HG03565 (cell line): ENCODE results near the gene ARL11.
"Not testable (repeated sequence)": the region's sequence is repeated elsewhere in the genome, so short reads cannot be mapped to it uniquely, and the experiment has no call there.

Experiments used
- ATAC-seq: cut with Tn5 transposase; IDR thresholded peaks from one replicate; pipeline ENCODE4 v1.9.1; 2021; ENCODE audit warnings: mild to moderate bottlenecking, moderate library complexity; ENCODE audit not compliant: unreplicated experiment

The ARL11 gene

DNA sequence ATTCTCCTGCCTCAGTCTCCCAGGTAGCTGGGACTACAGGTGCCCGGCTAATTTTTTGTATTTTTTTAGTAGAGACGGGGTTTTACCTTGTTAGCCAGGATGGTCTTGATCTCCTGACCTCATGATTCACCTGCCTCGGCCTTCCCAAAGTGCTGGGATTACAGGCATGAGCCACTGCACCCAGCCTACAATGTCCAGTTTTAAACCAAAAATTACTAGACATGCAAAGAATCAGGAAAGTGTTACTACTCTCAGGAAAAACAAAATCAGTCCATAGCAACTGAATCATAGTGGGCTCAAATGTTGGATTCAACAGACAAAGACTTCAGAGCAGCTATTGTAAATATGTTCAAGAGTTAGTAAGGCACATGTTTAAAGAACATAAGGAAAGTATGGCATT is 16.3 kb upstream of the ARL11 start:
- not testable (repeated sequence) for ATAC-seq

DNA sequence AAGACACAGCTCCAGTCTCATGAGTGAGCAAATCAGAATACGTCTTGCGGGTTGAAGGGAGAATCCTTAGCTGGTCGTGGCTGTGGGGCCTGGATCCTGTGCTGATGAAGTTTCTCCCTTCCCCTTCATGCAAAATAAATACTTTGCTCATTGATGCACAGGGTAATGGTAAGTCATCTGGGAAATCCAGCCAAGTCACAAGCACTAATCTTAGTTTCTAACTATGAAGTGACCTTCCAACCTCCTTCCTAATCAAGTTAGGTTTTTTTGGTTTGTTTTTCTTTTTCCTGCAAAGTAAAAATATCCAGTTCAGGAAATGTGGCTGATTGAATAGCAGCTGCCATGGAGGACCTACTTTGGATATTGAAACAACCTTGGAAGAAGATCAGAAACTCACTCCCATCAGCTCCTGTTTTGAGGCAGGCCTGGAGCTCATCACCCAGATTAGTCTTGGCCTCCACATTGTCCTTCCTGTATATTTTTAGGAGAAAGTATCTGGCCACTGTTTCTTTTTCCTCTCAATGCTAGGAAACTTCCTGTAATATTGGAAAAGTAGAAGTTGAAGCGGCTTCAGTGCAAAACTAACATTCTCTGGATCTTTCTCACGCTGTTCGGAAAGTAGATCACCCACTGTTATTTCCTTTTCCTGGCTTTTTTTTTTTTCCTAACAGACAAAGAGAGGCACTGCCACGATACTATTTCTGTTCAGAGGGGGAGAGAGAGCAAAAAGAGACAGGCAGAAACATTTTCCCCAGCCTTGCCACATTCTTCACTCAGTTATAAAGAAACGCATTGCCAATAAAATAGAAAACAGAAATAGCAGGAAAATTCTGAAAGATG is 12.3 kb upstream of the ARL11 start:
- no peak for ATAC-seq

DNA sequence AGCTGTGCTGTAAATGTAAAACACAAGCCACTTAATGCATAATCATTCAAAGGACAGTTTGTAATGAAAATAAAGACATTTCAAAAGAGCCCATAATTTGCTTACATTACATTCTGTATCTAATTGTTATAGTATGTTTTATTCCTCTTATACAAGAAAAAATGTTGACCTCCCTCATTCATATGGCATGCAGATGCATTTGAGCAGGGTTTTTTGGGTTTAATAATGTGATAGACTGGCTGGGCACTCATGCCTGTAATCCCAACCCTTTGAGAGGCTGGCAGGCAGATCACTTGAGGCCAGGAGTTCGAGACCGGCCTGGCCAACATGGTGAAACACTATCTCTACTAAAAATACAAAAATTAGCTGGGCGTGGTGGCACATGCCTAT is 11.6 kb upstream of the ARL11 start:
- no peak for ATAC-seq

DNA sequence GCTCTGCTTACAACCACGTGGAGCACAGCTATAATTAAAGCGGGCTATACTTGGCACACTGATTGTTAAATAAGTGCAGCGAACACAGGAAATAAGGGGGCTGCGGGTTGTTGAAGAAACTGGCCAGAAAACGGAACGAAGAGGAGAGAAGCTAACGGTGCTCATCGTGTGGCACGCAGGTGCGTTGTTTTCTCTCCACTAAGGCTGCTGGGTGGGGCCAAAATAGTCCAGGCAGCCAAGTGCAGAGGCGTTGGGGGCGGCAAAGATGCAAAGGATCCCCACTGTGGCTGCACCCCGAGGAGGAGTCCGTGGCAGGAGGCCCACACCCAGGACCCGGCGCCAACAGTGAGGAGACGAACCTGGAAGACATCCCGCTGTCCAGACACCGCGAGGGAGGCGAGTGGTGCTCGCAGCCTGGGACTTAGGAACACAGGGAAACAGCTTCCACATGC is 8.1 kb upstream of the ARL11 start:
- peak; percentile 48 for ATAC-seq

DNA sequence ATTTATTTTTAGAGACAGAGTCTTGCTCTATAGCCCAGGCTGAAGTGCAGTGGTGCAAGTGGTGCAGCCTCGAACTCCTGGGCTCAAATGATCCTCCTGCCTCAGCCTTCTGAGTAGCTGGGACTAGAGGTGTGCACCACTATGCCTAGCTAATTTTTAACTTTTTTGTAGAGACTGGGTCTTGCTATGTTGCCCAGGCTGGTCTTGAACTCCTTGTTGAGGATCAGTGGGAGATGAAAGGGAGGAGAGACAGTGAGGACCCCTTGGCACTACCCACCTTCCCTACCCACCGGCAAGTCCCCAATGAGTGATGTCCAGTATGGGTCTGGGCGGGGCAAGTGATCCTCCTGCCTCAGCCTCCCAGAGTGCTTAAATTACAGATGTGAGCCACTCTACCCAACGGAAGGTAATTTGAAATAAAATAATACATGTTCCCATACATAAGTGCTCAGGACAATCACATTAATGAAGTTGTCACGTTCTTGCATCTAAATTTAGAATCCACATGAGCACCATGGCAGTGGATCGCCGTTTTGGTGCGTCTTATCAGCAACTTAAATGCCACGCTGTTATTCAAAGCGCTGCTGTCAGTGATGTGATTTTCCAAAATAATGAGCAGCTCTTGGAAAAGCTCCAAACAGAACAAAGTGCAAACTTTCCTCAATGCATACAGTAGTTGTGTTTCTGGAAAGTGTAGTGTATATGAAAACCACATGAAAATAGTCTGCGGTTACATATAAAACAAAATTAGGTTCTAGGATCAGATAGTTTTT is 5.9 kb upstream of the ARL11 start:
- no peak for ATAC-seq

DNA sequence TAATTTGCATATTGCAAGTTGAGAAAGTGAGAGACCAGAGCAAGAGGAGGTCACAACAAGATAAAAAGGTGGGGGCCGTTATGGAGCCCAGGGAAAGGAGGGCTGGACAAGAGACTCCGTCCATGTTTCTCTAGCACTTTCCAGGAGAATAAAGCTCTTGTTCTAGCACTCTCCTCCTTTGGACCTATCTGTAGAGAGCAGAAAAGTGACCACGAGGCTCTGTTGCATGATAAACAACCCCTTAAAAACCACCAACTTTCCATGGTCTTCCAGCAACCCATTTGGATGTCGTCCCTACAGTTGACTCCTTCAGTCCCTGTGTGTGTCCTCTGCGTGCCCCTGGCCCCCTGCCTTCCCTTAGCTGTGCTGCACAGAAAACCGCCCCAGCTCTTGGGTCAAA is 4.1 kb upstream of the ARL11 start:
- no peak for ATAC-seq

DNA sequence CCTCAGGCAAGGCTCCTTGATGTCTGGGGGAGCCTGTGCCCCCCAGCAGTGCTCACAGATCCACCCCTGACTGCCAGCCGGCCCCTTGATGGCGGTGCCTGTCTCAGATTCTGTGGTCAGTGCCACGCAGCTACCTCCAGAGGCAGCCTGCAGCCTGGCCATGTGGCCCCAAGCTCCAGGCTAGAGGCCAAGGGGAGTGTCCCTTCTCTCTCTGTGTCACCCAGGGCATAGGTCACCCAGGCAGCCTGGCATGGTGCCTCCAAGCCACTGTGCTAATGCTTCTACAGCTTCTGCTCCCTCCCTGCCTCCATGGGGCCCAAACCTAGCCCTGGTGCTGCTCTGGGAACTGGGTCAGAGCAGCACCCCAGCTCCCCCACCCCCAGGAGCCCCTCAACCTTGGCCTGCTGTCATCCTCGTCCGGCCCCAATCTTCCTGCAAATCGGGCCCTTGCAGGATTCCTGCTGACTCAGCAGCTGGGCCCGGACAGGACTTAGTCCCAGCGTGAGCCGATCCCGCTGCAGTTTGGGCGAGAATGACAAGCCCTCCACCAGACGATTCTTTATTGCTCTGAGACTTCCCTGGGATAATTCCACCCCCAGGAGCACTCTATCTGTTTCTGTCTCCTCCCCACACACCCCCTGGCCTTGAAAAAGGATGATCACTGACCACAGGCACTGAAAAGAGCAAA is 2.8 kb upstream of the ARL11 start:
- no peak for ATAC-seq

DNA sequence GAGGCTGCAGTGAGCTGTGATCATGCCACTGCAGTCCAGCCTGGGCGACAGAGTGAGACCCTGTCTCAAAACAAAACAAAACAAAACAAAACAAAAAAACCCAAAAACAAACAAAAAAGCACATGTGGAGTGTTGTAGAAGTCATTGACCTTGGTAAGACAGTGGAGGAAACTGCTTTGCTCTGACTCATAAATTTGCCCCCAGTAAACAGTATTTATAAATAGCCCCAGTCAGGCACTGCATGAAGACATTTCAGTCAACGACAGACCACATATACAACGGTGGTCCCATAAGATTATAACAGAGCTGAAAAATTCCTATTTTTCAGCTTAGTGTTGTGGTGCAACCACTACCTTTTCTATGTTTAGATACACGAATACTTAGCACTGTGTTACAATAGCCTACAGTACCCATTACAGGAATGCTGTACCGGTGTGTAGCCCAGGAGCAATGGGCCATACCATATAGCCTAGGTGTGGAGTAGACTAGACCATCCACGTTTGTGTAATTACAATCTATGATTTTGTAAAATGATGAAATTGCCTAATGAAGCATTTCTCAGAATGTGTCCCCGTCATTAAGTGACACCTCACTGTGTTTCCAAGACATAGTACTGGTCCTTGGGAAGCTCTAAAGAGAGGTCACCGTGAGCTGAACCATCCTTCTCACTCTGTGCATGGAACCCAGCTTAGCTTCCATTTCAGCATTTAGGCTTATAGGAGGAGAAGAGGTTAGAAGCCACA is 1.1 kb downstream of the ARL11 start:
- ATAC-seq = no peak

DNA sequence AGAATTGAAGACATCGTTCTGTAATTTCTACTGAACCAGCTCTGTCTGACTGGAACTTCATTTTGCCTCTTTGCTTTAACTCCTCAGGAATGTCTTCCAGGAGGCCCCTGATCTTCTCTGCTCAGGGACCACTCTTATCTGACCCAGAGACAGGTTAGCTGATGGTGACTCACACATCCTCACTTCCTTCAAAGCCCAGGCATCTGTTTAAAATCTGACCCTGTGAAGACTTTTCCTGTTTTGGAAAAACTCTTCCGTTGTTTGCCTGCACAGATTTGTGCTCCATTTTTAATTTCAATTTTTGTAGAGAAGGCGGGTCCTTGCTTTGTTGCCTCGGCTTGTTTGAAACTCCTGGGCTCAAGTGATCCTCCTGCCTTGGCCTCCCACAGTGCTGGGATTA is 1.6 kb downstream of the ARL11 start:
- ATAC-seq = no peak

DNA sequence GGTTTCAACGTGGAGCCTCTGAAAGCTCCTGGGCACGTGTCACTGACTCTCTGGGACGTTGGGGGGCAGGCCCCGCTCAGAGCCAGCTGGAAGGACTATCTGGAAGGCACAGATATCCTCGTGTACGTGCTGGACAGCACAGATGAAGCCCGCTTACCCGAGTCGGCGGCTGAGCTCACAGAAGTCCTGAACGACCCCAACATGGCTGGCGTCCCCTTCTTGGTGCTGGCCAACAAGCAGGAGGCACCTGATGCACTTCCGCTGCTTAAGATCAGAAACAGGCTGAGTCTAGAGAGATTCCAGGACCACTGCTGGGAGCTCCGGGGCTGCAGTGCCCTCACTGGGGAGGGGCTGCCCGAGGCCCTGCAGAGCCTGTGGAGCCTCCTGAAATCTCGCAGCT is 2.3 kb downstream of the ARL11 start:
- no peak for ATAC-seq

DNA sequence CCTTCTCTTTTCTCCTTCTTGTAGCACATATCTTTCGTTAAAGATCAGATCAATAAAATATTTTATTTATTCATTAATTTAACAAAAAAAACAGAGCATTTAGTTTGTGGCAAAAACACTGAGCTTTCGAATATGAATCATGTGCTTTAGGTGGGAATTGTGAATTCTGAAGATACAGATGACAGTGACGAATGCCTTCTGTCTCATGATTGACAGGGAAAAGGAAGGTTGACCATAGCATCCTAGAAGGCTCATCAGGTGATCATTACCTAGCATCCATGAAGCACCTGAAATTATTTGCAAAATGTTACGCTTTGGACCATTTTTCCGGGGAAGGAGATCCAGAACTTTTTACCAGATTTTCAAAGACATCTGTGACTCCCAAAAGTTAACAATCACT is 3.8 kb downstream of the ARL11 start:
- no peak for ATAC-seq

DNA sequence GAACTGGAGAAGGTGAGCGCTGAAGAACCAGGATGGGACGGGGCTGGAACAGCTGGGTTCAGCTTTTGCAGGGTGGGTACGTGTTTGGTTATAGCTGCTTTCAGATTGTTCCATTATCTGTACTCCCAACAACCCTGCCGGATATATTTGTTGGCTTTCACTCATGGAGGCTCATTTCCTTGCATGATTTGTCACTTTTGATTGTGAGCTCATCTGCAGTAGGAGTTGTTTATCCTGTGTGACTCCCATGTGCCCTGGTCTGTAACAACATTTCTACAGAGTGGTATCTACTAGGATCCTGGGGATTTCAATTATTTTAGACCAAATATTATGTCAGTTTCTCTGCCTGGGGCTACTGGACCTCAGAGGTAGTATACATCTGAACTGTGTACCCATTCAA is 5.4 kb downstream of the ARL11 start:
- ATAC-seq = no peak

DNA sequence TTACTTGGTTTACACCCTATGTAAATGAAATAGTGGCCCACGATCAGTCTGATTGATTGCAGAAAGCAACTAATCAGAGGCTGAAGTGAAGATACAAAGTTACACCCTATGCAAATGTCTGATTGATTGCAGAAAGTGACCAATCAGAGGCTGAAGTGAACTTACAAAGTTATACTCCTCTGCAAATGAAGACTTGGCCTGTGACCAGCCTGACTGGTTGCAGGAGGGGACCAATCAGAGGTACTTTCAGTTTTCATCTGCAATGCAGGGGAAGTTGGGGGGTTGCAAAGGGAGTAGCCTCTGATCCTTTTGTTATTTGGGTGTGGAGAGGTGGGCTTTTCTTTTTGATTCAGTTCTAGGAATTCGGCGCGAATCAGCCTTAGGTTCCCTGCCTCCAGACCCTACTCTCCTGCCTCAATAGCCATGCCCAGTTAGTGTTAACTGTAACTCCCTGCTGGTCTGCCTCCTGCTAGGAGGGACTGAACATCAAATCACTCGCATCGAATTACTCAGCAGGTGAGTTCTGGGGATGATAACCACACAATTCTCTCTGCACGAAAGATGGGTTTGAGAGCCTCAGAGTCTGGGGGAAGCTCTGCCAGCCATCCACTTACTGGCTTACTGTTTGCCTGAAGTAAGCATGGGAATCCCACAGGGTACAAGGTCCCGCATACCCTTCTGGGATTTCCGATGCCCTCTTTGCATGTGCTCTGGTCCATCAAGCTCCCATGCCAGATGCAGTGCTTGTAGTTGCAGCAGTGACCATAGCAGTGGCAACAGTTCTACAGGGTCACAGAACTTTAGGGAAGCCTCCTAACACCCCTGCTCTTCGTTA is 7.5 kb downstream of the ARL11 start:
- peak; percentile 48 for ATAC-seq

DNA sequence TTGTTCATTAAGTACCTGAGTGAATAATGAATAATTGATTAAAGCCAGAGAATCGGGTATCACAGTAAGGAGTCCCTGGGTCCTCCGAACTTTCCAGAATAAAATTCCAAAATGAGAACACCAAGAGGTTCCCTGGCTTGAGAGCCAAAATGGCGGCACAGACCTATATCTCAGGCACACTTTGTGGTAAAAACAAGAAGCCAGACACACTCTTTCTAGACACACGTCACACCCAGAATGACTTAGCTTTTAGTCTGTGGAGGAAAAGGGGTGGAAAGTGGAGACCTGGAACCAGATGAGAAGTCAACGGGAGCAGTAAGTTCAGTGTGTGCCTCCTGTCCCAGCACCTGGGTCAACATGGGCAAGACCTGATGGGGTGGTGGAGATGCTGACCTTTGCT is 8.4 kb downstream of the ARL11 start:
- no peak for ATAC-seq

DNA sequence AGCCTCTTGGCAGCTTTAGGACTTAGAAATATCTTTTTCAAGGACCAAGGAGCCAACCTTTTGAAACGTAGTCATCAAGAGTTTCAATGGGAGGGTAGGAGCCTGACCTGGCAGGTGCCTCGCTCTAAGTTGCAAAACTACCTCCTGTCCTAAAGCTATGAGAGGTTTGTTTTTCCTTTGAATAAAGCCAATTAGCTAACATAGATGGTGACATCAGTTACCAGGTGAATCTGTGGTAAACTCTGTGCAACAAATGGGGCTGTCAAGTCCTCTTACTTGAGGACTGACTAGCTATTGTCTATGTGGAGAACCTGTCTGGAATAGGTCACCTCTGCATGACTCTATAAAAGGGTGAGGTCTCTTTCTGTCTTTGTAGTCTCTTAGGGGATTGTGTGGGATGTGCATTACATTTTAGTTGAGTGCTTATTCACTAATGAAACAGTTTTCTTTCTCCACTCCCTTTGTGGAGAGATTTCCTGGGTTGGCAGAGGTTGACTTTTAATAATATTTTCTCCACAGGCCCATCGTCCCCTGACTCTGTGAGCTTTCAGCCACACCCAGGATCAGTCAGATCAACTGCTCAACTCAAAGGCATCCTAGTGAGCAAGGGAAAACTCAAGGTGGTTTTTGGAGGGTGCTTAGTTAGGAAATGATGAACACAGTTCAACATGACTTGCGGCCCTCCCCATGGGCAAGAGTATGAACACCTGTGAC is 9.9 kb downstream of the ARL11 start:
- ATAC-seq = no peak

DNA sequence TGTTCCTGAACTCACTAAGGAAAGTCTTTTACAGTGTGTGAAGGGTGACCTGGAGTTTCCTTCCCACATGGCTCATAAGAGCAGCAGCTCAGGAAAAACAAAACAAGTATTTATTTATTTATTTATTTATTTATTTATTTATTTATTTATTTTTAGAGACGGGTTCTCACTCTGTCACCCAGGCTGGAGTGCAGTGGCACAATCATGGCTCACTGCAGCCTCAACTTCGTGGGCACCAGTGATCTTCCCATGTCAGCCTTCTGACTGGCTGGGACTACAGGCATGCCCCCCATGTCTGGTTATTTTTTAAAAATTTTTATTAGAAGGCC is 10.4 kb downstream of the ARL11 start:
- ATAC-seq = no peak

DNA sequence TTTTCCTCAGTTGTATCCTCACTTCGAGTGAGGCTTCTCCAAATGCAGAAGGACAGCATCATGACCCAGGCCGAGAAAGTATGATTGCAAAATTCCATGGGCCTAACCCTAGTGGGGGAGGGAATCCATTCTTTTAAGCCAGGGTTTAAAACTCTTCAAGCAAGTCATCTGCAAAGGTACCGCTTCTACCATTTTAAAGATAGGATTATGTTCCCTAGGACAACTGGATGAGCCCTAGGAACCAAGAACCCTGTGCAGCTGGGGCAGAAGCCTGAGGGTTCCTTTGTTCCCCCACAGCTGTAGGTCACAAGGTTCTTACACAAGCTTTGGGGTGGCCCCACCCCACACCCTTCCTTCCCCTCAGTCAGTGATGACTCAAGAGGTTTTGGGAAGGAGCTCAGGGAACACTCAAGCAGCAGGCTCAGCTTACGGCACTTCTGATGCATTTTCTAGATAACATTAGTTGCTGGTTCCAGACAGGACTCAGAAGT is 13.5 kb downstream of the ARL11 start:
- no peak for ATAC-seq

DNA sequence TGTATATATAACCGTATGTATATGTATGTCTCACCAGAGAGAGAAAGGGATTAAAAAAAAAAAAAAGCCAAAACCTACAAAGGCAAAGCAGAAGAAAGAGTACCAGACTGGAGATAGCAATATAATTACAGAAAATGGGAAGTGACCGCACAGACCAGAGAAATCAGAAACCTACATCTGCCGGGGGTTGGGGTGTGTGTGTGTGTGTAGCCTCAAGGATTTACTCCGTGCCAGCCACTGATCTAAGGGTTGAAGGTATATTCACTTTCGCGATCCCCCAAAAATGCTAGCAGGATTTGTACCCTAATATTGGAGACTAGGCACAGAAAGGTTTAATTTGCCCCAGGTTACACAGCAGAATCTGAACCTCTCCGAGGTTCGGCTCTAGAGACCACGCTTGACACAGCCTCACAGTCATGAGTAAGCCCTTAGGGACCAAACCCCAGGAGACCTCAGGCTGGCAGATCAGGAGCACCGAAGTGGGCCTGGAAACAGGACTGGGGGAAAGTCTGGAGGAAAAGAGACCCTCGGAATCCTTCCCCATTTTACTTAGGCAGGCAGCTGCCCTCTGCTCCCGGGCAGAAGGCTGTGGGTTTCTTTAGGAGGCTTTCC is 14.8 kb downstream of the ARL11 start:
- ATAC-seq = no peak

DNA sequence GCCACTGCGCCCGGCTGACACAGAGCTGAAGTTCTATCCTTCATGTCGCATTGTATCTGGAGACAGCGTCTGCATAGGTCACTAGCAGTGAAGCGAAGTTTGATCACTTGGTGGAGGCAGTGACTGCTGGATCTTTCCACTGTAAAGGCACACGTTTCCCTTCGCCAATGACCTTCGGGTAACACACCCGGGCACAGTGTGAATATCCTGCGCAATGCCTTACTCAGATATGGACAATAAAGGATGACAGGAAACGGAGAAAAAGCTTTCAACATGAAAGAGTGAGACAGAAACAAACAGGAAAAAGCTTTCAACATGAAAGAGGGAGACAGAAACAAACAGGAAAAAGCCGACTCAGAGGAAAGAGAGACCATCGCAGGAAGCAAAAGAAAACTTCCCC is 17.1 kb downstream of the ARL11 start:
- ATAC-seq = no peak
